ENCODE data around the gene IL18R1. TPM values are rescaled to one million over a fixed set of nuclear protein-coding genes. Genes with fewer than 3 reads are reported as not detected.

The IL18R1 gene
- polyA plus RNA-seq, 12 donors: 0.32 to 7.2 (median 0.86) TPM; not detected in 2

GRCh38 chr2:102345329-102345920 is 10.2 kb upstream of the IL18R1 start:
- DNase-seq: no peak

GRCh38 chr2:102346381-102347130 is 9.0 kb upstream of the IL18R1 start:
- no peak for DNase-seq

GRCh38 chr2:102350137-102350793 is 5.3 kb upstream of the IL18R1 start:
- no peak for DNase-seq

GRCh38 chr2:102356381-102356712 is 751 bp downstream of the IL18R1 start:
- DNase-seq: no peak

- DNase-seq: no peak
Measured at GRCh38 chr2:102356741-102357140, 1.1 kb downstream of the IL18R1 start.

- no peak for DNase-seq
Measured at GRCh38 chr2:102357937-102358336, 2.3 kb downstream of the IL18R1 start.

GRCh38 chr2:102358496-102358895 is 2.9 kb downstream of the IL18R1 start:
- no peak for DNase-seq

- DNase-seq: no peak
Measured at GRCh38 chr2:102359527-102359926, 3.9 kb downstream of the IL18R1 start.

- no peak for DNase-seq
Measured at GRCh38 chr2:102361632-102362241, 6.1 kb downstream of the IL18R1 start.

GRCh38 chr2:102365763-102366162 is 10.2 kb downstream of the IL18R1 start:
- no peak for DNase-seq

GRCh38 chr2:102366406-102367112 is 11.0 kb downstream of the IL18R1 start:
- DNase-seq: no peak

GRCh38 chr2:102367331-102367971 is 11.9 kb downstream of the IL18R1 start:
- DNase-seq: no peak

GRCh38 chr2:102368461-102369109 is 13.0 kb downstream of the IL18R1 start:
- no peak for DNase-seq

- no peak for DNase-seq
Measured at GRCh38 chr2:102369866-102370265, 14.3 kb downstream of the IL18R1 start.

GRCh38 chr2:102376052-102376591 is 20.5 kb downstream of the IL18R1 start:
- no peak for DNase-seq

- DNase-seq: no peak
Measured at GRCh38 chr2:102383722-102384121, 28.1 kb downstream of the IL18R1 start.

- DNase-seq: no peak
Measured at GRCh38 chr2:102385522-102385921, 29.9 kb downstream of the IL18R1 start.

- DNase-seq: no peak
Measured at GRCh38 chr2:102386004-102386403, 30.4 kb downstream of the IL18R1 start.

GRCh38 chr2:102386867-102387541 is 31.4 kb downstream of the IL18R1 start:
- no peak for DNase-seq

Data from muscle of arm (tissue), 12 donors.